ENCODE data around the gene EFCAB6.

Gene EFCAB6

DNA sequence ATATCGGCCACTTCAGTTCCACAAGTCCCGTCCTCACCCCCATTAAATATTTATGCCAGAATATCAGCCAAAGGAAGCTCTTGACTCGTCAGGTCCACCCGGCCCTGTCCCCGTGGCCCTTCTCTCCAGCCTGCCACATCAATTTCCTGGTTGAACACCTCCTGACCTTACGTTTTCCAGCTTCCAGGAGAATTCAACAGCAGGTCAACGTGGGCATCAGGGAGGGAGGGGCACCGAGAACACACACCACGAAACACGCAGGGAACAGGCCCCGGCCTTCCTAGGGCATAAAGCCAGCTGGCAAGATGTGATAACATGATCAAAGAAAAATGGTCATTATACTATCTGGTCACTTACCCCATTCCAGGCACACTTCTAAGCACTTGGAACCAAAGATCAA lies 34.9 kb upstream of the EFCAB6 start:
- DNase-seq (ENCODE audit: low read depth in 2 of 2): no peak

DNA sequence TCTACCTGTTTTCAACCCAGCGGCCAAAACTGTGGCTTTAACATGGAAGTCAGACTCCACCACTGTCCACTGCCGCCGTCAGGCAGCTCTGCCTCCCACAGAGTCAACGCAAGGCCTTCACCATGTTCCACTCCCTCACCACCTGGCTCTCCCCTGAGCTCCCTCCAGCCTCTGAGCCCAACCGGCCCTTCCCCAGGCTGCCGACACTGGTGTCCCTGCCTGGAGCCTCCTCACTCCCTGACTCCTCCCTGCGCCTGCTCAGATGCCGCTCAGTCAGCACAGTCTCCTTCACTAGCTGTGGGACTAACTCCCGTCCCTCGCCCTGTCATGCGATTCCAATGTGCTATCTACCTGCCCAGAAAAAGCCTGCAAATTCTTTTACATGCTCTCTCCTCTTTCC lies 33.9 kb upstream of the EFCAB6 start:
- no peak for DNase-seq (ENCODE audit: low read depth in 2 of 2)

DNA sequence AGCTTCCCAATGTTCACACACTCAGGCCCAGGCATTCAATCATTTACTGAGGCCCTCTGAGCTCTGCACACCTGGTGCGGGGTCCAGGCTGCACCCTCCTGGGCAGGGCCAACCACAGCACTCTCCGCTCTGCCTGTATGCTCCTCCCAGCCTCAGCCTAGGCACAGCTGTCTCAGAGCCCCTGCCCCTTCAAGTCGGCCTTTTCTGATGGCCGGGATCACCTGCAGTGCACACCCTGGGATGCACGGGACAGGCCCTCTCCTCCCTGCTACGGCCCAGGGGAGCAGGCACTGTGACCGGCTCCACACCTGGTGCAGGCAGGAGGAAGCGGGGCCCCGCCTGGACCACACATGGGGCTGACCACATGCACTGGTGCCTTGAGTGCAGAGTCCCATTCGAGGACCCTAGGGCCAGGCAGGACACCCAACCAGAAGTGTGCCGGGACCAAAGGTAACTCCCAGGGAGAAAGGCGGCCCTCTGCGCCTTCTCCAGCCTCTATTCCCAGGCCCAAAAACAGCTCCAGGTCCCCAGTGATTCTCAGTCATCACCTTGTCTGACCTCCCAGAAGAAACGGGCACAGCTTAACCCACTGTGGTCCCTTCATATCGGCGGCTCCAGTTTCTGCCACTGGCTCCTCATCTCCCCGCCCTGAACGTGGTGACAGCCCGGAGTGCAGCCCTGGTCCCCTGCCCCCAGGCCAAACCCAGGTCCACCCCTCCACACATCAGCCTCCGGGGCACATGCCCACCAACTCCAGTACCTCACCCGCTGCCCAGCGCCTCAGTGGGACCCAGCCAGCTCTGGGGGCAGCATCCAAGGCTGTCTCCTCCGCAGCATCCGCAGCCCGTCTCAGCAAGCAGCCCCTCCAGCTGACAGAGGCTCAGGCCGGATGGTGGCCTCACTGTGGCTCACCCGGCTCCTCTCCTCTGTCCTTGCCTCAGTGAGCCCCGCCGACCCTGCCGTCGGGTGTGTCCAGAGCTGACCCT lies 32.7 kb upstream of the EFCAB6 start:
- DNase-seq (ENCODE audit: low read depth in 2 of 2): no peak

DNA sequence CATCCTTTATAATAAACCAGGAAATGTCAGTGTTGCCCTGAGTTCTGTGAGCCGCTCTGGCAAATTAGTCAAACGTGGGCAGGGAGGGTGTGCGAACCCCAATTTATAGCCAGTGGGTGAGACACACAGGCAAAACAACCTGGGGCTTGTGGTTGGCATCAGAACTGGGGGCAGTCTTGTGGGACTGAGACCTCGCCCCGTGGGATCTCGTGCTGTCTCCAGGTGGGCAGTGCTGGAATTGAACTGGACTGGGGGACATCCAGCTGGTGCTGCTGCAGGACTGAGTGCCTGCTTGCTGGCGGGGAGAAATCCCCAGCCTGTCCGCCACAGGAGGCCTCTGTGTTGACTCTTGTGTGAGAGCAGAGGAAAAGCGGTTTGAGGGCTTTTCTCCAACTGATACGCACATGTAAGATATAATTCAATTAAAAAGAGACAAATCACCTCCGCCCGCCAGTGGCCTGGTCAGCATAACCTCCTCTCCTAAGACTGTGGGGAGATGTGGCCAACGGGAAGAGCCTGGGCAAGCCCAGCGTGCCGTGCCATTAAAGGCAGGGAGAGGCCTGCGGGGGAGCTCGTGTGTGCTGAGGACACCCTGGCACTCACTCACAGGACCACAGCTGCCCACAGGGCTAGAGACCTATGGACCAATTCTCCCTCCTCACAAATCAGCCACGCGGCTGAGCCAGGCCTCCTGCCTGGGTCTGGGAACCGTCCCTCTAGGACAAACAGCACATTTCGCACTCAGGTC lies 31.9 kb upstream of the EFCAB6 start:
- no peak for DNase-seq (ENCODE audit: low read depth in 2 of 2)

DNA sequence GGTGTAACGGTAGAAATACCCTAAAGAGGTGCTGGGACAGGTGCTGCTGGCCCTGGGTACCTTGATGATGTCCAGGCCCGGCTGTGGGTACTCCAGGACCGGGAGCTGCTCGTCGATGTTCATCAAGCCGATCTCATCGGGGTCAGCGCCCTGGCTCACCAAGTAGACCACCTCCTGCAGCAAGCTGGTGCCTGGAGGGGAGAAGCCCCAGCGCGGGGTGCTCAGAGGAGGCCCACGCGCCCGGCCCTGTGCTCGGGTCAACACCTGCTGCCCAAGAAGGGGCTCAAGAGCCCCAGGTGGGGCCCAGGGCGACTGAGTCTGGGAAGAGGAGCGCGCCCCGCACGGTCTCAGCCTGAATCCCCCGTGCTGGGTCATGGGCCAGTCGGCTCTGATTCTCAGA lies 29.6 kb upstream of the EFCAB6 start:
- DNase-seq (ENCODE audit: low read depth in 2 of 2): no peak

DNA sequence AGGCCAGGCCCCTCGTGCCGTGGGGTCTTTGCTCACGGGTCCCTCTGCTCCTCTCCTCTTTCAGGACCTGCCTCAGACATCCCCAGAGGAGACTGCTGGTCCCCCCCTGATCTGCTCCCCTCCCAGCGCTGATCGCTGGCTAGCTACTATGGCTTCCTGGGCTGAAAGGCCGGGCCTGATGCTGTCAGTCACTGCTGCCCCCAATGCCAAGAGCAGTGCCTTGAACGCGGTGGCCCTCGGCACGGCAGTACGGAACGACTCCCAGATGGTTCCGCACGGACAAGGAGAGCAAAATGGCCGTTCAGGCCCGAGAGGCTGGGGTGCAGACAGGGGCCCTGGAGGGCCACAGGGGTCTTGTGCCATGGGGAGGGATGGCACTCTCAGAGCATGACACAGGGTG lies 28.7 kb upstream of the EFCAB6 start:
- no peak for DNase-seq (ENCODE audit: low read depth in 2 of 2)

DNA sequence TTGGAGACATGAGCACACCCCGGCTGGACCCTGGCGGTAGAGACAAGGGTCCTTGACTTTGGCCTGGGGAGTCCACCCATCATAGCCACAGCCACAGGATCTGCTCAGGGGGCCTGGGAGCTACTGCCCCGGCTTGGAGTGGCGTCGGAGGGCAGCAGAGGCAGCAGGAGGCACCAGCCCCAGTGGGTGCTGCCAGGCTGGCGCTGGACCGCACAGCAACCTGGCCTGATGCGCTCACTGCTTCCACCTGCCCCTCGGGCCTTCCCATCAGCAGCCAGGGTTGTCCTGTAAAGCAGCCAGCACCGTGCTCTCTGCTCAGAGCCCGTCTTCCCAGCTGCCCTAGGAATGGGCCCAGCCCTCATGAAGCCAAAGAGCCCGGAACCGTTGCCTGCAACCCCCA lies 28.3 kb upstream of the EFCAB6 start:
- DNase-seq (ENCODE audit: low read depth in 2 of 2): no peak

DNA sequence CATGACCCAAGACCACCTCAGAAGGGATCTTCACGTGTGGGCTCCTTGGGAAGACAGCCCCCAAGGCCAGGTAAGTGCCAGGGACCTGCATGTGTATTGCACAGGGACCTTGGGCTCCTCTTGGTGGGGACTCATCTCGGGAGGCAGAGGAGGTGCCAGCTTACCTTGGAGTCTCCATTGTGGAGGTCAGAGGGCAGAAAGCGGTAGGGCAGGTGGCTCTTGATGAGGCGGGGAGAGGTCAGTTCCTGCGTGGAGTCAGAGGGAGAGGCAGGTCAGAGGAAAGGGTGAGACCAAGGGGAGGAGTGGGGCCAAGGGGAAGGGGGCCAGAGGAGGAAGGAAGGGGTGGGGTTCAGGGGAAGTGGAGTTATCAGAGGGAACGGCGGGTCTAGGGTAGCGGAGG lies 27.7 kb upstream of the EFCAB6 start:
- no peak for DNase-seq (ENCODE audit: low read depth in 2 of 2)

DNA sequence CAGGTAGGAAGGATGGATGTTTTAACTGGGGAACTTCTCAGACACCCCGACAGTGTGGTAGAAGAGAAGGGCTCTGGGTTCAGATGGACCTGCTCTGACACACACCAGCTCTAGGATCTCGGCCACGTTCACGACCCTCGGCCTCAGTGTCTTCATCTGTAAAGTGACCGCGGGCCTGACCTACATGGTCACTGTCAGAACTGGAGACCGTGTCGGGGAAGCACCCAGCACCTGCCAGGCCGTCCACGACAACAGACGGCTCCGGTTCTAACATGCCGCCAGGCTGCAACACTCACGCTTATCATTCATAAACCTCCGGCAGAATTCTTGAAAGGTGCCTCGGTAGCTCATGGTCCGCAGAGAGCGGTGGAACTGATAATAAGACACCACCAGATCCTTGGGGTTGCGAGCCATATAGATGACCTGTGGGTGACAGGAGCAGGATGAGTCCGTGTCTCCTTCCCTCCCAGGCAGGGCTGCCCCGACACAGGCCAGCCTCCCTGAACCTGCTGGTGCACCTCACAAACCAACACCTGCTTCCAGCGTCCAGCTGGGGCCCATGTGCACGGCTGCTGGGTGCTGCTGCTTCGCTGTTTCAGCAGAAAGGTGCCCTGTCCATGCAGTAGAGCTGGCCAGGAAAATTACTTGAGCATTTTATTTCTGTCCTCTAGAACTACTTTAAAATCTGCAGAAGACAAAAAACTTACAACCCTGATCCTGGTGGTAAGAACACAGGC lies 26.6 kb upstream of the EFCAB6 start:
- DNase-seq (ENCODE audit: low read depth in 2 of 2): no peak

DNA sequence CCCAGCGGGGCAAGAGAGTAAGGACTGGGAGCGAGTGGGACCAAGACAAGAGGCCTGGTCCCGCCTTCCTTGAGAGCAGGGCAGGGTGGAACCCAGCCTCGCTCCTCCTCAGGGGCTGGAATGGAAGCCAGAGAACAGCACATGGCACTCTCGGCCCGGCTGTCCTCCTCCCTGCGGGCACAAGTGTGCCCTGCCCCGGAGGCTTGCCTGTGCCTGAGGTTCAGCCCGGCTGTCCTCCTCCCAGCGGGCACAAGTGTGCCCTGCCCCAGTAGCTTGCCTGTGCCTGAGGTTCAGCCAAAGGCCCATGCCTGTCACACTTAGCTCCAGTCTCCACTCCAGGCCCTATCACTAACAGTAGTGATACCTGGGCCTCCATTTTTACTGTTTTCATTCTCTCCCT lies 26.1 kb upstream of the EFCAB6 start:
- DNase-seq (ENCODE audit: low read depth in 2 of 2): no peak

DNA sequence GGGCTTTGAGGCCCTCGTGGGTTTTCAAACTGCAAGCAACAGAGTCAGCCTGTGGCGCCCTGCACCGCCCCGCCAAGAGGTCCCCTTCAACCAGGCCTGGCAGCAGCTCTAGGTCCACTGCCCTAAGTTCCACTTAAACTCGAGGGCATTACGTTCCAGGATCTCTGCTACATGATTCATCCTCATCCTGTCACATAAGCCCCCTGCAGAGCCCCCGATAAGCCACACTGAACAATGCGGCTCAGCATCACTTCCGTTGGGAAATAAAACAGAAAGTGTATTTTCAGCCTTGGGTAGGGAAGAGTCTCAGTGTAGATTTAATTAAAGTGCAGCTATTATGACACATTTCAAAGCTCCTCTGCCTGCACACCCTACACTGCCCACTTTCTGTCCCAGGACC lies 25.6 kb upstream of the EFCAB6 start:
- no peak for DNase-seq (ENCODE audit: low read depth in 2 of 2)

DNA sequence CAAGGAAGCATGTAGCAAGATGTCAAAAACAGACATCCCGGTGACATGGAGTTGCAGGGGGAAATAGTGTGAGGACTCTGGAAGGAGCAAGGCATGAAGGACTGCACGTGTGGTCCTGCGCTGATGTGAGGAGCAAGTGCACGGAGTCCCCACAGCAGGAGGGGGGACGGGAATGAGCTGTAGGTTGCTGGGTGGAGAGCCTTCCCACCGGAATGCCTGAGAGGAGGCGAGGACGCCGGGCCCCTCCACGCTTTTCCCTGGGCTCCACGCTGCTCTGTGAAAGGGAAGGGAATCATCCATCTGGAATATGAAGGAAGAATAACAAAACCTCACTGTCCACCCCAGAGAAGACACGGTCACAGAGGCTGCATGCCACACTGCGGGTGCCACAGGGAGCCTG lies 23.6 kb upstream of the EFCAB6 start:
- DNase-seq (ENCODE audit: low read depth in 2 of 2): no peak

DNA sequence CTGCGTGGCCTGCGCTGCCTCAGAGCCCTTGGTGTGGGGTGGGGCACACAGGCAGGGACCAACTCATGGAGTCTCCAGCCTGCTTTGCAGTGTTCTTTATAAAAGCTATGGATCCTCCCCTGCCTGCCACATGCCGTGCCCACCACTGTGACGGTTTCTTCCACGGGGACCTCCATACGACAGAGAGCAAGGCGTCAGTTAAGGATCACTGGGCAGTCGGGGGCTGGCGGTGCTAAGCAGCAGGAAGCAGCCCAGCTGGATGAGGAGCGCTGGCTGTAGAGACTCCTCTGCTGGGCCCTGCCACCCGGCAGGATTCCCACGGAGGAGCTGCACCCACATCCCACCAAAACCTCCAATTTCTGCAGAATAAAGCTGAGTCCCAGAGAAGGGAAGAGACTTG lies 23.1 kb upstream of the EFCAB6 start:
- DNase-seq (ENCODE audit: low read depth in 2 of 2): no peak

DNA sequence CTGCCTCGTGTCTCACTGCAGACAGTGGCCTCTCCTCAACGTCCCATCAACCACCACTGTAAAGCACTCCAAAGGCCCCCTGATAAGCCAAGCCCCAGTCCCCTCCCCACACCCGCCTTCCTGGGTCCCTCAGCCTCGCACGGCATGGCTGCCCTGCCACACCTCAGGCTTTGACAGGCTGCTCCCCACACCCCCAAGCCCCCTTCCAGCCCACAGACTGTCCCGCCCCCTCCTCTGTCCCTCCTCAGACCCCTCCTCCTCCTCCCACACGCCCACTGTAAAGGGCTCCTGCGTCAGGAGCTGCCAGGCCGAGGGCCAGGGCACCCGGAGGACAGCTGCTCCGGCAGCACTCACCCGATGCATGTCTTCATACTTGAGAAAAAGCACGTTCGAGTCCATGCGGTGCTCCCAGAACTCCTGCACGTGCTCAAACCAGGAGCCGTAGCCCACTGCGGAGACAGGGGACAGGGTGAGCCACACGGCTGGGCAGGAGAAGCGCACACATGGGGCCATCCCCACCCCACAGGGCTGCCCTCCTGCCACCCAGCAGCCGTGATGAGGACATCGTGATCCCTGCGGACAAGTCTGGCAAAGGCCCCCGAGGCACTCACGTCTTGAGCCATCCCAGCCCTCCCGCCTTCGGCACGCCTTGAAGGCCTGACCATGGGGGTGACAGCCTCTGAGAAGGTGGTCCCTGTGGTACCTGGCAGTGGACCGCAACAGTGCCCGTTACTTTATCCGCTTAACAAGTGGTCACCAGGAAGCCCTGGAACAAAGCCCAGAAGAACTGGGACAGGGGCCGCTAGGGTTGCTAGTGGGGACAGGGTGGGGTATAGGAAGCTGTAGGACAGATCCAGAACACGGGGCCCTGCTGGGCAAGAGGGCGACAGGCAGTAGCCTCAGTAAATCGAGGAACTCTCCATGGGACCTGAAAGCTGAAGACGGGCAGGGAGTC lies 21.5 kb upstream of the EFCAB6 start:
- DNase-seq (ENCODE audit: low read depth in 2 of 2): no peak

DNA sequence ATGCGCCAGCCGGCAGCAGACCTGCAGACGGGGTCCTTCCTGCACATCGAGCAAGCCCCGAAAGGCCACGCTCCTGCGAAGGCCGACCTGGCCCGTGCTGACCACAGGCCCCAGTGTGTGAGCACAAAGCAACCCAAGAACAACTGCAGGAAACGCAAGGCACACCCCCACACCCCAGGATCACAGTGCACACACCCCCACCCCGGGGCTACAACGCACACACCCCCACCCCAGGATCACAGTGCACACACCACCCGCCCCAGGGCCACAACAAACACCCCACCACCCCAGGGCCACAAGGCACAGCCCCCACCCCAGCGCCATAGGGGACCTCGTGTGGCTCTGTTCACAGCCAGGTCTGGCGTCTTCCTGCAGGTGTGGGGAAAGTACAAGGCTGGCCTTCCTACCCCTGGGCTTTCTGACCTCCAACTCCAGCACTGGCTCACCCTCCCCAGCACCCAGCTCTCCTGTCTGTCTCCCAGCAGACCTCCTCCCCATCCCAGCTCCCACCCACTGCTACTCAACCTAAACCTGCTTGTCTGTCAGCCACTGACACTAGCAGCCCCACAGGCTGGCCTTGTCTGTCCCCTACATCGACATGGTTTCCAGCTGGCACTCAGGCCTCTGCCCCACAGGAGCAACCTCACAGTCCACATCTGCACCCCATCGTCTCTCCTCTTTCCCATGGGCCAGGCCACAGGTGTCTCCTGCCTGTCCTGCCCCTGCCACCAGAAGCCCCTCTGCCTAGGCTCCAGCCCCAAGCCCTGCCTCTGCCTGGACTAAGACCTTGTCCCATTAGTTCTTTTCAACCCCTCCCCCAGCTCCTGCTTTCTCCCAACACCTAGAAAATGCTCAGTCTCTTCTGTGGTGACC lies 20.5 kb upstream of the EFCAB6 start:
- DNase-seq (ENCODE audit: low read depth in 2 of 2): no peak

DNA sequence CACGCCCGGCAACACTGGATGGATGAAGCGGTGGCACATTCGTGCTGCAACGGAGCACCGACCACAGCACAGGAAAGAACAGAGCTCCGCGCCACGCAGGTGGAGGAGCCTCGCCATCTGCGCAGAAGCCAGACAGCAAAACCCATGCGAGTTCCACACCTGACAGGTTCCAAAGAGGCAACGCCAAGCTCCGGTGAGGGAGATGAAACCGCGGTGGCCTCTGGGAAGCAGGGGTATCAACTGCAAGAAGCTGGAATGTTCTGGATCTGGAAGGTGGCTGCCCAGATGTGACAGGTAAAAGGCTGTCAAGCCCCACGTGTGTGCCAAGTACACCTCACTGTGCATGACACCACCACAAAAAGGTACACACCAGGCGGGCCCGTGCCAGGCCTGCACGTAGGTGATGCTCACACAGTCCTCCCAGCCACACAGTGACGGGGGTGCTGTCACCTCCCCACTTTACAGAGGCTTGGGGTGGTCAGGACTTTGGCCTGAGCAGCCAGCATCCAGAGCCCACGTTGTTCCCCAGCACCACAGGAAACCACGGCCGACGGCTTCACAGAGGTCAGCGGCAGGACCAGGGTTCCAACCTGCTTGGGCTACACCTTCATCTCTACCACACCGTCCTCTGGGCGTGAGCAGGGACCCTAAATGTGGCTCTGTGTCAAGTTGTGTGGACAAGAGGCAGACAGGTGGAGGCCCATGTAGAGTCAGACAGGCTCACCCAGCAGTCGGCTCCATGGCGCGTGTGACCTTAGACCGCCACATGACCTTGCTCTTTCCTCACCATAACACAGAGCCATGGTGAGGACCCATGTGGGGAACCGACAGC lies 19.7 kb upstream of the EFCAB6 start:
- no peak for DNase-seq (ENCODE audit: low read depth in 2 of 2)

DNA sequence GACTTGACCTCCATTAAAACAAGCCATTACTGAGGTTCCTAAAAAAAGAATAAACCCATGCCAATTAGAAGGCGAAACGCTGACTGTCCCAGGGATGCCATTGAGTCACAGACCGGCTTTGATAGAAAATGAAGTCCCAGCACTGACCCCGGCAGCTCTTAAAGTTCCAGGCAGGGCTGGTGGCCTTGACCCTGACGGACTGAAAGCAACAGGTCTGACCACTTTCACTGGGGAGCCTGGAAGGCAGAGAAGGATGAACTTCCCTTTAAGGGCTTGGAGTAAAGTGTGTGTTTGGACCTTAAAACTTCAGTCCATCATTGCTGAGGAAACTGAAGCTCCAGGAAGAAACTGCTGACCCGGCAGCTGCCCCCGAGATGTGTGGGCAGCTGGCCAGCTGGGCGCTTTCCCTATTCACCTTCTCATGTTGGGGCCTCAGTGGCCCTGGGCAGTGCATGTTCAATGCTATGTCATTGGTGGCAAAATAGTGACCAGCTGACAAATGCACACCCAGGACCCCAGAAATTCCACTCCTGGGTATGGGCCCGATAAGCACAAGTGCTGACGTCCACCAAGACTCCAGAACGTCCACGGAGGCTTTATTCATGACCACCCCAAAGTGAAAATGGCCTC lies 18.9 kb upstream of the EFCAB6 start:
- no peak for DNase-seq (ENCODE audit: low read depth in 2 of 2)

DNA sequence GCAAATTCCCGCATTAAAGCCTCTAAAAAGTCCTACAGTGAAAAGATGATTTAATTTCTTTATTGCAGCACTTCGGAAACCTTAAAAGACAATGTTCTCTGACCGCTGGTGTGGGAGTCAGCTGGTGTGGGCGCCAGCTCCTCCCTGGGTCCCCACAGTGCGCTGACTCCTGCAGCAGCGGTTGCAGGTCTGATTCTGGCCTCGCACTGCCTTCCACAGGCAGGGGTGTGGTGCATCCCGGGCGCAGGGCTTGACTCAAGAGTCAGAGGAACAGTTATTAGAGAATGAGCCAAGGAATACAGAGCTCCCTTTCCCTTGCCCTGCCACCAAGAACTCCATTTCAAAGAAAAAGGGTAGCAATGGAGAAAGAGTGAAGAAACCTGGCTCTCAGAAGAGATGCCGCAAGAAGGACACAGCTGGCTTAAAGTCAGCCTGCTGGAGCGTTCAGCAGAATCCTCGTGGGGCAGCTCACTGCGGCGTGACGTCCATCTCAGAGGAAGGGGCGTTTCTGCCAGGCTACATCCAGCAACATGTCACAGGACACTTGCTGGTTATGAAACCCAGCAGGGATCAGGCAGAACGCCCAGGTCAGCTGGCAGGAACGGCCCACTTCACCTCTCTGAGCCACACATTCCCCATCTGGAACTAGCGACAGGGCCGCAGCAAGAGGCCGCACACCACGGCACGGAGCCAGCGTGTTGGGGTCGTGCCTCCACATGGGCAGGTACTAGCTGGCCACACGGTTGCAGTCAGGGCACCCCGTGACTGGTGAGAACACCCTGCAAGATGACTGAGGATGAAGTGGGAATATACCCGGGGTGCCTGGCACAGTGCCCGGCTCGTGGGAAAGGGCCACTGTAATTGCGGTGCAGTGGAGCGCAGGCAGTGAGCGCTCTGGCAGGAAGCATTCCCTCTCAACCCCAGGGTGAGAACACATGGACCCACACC lies 18.1 kb upstream of the EFCAB6 start:
- DNase-seq (ENCODE audit: low read depth in 2 of 2): no peak

Measured in activated CD4-positive, alpha-beta T cell treated with anti-CD3 and anti-CD28 coated beads for 24 hours (primary cell).